Liver (tissue), 9 donors: ENCODE data around the gene POPDC3. TPM values are rescaled to one million over a fixed set of nuclear protein-coding genes. Genes with fewer than 3 reads are reported as not detected.
"Not testable (repeated sequence)": the region's sequence is repeated elsewhere in the genome, so short reads cannot be mapped to it uniquely, and the experiment has no call there.

Experiments
- DNase-seq: peaks from one replicate; pipeline ENCODE4 v3.0.0-alpha.2; 2017; ENCODE audit warnings: low spot score
- H3K27ac ChIP-seq, 2 donors: one replicate each; pipeline ENCODE4 v1.7.0; 2013; ENCODE audit warnings: inconsistent platforms in 2 of 2, low read length in 2 of 2, control low read depth in 1 of 2, low read depth in 1 of 2, mild to moderate bottlenecking in 1 of 2
- H3K27me3 ChIP-seq, 4 donors: one replicate each; pipeline versions ENCODE4 v1.6.1 to v1.7.0; 2013; ENCODE audit warnings: low read length in 3 of 4, inconsistent platforms in 1 of 4, mild to moderate bottlenecking in 1 of 4, moderate library complexity in 1 of 4; ENCODE audit not compliant: control insufficient read depth in 4 of 4, insufficient read depth in 4 of 4
- H3K36me3 ChIP-seq, 4 donors: one replicate each; pipeline versions ENCODE4 v1.6.1 to v1.7.0; 2013; ENCODE audit warnings: low read length in 3 of 4, mild to moderate bottlenecking in 3 of 4, low read depth in 1 of 4, moderate library complexity in 1 of 4; ENCODE audit not compliant: control insufficient read depth in 4 of 4, insufficient read depth in 3 of 4
- H3K4me1 ChIP-seq, 4 donors: one replicate each; pipeline versions ENCODE4 v1.6.1 to v1.7.0; 2013; ENCODE audit warnings: low read length in 3 of 4, mild to moderate bottlenecking in 3 of 4, moderate library complexity in 1 of 4; ENCODE audit not compliant: control insufficient read depth in 4 of 4, insufficient read depth in 4 of 4
- H3K4me3 ChIP-seq, 3 donors: one replicate each; pipeline versions ENCODE4 v1.6.1 to v1.7.0; 2013; ENCODE audit warnings: low read length in 3 of 3, control low read depth in 1 of 3, low read depth in 1 of 3, mild to moderate bottlenecking in 1 of 3
- H3K9ac ChIP-seq, 2 donors: one replicate each; pipeline ENCODE4 v1.7.0; 2013; ENCODE audit warnings: low read length in 2 of 2, mild to moderate bottlenecking in 2 of 2, moderate library complexity in 2 of 2, control low read depth in 1 of 2, low read depth in 1 of 2
- H3K9me3 ChIP-seq, 4 donors: one replicate each; pipeline versions ENCODE4 v1.6.1 to v1.7.0; 2013; ENCODE audit warnings: low read length in 3 of 4; ENCODE audit not compliant: control insufficient read depth in 4 of 4
- EGR1 ChIP-seq, 2 donors: IDR thresholded peaks; 2 replicates each; pipeline ENCODE4 v1.6.1; 2016 to 2018; ENCODE audit warnings: antibody characterized with exemption in 2 of 2, low read depth in 2 of 2
- FOXA1 ChIP-seq: IDR thresholded peaks from 2 replicates; pipeline ENCODE4 v1.6.1; 2016; ENCODE audit warnings: antibody characterized with exemption
- FOXA2 ChIP-seq: IDR thresholded peaks from 2 replicates; pipeline ENCODE4 v1.6.1; 2016; ENCODE audit warnings: antibody characterized with exemption
- GABPA ChIP-seq, 2 donors: IDR thresholded peaks in 1 of 2; conservative IDR thresholded peaks in 1 of 2; 2 replicates each; pipeline ENCODE4 v1.6.1; 2016; ENCODE audit warnings: antibody characterized with exemption in 2 of 2, mild to moderate bottlenecking in 1 of 2, moderate library complexity in 1 of 2
- HNF4G ChIP-seq: IDR thresholded peaks from 2 replicates; pipeline ENCODE4 v1.6.1; 2016; ENCODE audit warnings: antibody characterized with exemption
- JUND ChIP-seq, 2 donors: IDR thresholded peaks; 2 replicates each; pipeline ENCODE4 v1.6.1; 2016; ENCODE audit warnings: antibody characterized with exemption in 2 of 2
- NR2F2 ChIP-seq: IDR thresholded peaks from 2 replicates; pipeline ENCODE4 v1.6.1; 2016; ENCODE audit warnings: antibody characterized with exemption
- RAD21 ChIP-seq, 2 donors: IDR thresholded peaks; 2 replicates each; pipeline ENCODE4 v1.6.1; 2016; ENCODE audit warnings: antibody characterized with exemption in 2 of 2, mild to moderate bottlenecking in 2 of 2
- TAF1 ChIP-seq: conservative IDR thresholded peaks from 2 replicates; pipeline ENCODE4 v1.6.1; 2016; ENCODE audit warnings: antibody characterized with exemption, mild to moderate bottlenecking
- YY1 ChIP-seq: IDR thresholded peaks from 2 replicates; pipeline ENCODE4 v1.6.1; 2016; ENCODE audit warnings: antibody characterized with exemption, mild to moderate bottlenecking
- WGBS: extraction: QIAGEN DNeasy Blood & Tissue Kit; methylation state at CpG from one replicate; pipeline ENCODE4 v1.1.7; 2013; 5-methylcytosine and 5-hydroxymethylcytosine counted together
- polyA plus RNA-seq, 2 donors: library from polyadenylated mRNA; stranded (reverse) in 1 of 2; unstranded in 1 of 2; fragments of 200-250 nt in 1 of 2; fragments of >200 nt in 1 of 2; fragmentation: Nextera tagmentation in 1 of 2; extraction: Ambion mirVana in 1 of 2; gene quantifications; one replicate each; pipeline versions ENCODE4 v1.2.1 to v1.2.3, GENCODE V29; 2013 to 2015
- total RNA-seq, 2 donors: library from RNA; depleted of rRNA; stranded (reverse); fragments of >200 nt; gene quantifications; one replicate each; pipeline ENCODE4 v1.2.3, GENCODE V29; 2014
- TF ChIP-seq, protein P1 (sequence below): IDR thresholded peaks from 2 replicates; pipeline ENCODE4 v1.6.1; 2016; ENCODE audit warnings: antibody characterized with exemption
- TF ChIP-seq, protein P2 (sequence below): IDR thresholded peaks from 2 replicates; pipeline ENCODE4 v1.6.1; 2016; ENCODE audit warnings: antibody characterized with exemption
- TF ChIP-seq, protein P3 (sequence below): IDR thresholded peaks from 2 replicates; pipeline ENCODE4 v1.6.1; 2016; ENCODE audit warnings: antibody characterized with exemption
- donor health status: healthy.
- donor health status: healthy.
- donor health status: healthy.
- donor health status: healthy.
- donor health status: healthy.

POPDC3 gene
- total and polyA plus RNA-seq, 4 donors: not detected

DNA sequence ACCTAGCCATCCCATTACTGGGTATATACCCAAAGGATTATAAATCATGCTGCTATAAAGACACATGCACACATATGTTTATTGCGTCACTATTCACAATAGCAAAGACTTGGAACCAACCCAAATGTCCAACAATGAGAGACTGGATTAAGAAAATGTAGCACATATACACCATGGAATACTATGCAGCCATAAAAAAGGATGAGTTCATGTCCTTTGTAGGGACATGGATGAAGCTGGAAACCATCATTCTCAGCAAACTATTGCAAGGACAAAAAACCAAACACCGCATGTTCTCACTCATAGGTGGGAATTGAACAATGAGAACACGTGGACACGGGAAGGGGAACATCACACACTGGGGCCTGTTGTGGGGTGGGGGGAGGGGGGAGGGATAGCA lies 7.3 kb downstream of the POPDC3 start:
- 90% methylated on average over 4 of the region's 4 CpGs for WGBS
- not testable (repeated sequence) for H3K9me3 ChIP-seq, H3K27me3 ChIP-seq, DNase-seq, H3K36me3 ChIP-seq, H3K4me3 ChIP-seq, H3K9ac ChIP-seq, H3K27ac ChIP-seq, H3K4me1 ChIP-seq

DNA sequence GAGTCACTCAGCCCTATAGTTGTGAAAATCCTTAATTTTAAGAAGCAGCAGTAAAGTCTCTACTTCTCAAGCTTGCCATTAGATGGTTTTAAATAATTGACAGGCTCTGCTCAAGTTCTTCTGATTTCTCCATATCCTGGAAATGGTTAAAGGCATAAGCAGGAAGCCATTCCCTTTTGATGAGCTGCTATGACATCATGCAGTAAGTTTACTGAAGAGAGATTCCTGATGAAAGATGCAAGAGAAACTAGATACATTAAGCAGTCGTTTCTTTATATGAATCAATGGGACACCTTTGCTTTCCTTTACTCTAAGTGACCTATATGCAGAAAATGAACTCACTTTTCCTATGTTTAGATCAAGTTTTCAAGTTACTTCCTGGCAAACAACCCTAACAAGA lies 9.8 kb downstream of the POPDC3 start:
- Histone ChIP-seq H3K9ac (no peak overlapping the region), H3K4me3 (no peak overlapping the region), H3K27me3 (no peaks in the 10 kb centered on the region), H3K4me1 (no peaks in the 10 kb centered on the region), H3K27ac (no peak overlapping the region), H3K36me3 (no peaks in the 10 kb centered on the region), H3K9me3 (no peaks in the 10 kb centered on the region)
- 0% methylated on average over 1 of the region's 1 CpG for WGBS
- TF ChIP-seq, protein P1, sequence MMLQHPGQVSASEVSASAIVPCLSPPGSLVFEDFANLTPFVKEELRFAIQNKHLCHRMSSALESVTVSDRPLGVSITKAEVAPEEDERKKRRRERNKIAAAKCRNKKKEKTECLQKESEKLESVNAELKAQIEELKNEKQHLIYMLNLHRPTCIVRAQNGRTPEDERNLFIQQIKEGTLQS: no peak
- TF ChIP-seq YY1: no peak
- TF ChIP-seq TAF1: no peak
- no peak for TF ChIP-seq HNF4G
- no peak for TF ChIP-seq EGR1 (IDR thresholded peaks at IDR 0.05; ENCODE audit: low read depth in 2 of 2)
- TF ChIP-seq, protein P2, sequence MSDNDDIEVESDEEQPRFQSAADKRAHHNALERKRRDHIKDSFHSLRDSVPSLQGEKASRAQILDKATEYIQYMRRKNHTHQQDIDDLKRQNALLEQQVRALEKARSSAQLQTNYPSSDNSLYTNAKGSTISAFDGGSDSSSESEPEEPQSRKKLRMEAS: no peak
- no peak for TF ChIP-seq JUND (IDR thresholded peaks at IDR 0.05)
- no peak for DNase-seq

DNA sequence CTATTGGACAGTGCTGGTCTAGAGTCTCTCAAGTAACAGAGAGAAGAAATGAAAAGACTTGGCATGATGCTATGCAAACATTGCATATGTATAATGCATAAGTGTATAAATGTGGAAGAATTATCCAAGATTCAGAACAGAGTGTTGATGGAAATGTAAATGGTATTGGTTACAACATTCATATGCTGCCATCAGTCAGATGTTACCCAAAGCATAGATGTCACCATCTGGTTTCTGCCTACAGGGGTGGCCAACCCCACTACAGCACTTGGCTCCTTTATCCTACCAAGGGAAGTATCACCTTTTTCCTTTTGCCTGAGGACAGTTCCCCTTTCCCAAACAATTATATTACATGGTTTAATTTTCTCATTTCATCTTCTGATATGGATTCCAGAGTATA lies 11.9 kb downstream of the POPDC3 start:
- no peak overlapping the region for H3K4me3 ChIP-seq
- DNase-seq: no peak
- no peaks in the 10 kb centered on the region for H3K27me3 ChIP-seq
- H3K27ac ChIP-seq: no peak overlapping the region
- TF ChIP-seq FOXA2 (no peak), TAF1 (no peak), NR2F2 (no peak), HNF4G (no peak), EGR1 (IDR thresholded peaks at IDR 0.05; ENCODE audit: low read depth in 2 of 2) (no peak), GABPA (IDR thresholded peaks at IDR 0.05 in 1 of 2, conservative IDR thresholded peaks at IDR 0.05 in 1 of 2) (no peak), RAD21 (IDR thresholded peaks at IDR 0.05) (no peak), FOXA1 (no peak), JUND (IDR thresholded peaks at IDR 0.05) (no peak)
- TF ChIP-seq, protein P2: no peak
- TF ChIP-seq, protein P3, sequence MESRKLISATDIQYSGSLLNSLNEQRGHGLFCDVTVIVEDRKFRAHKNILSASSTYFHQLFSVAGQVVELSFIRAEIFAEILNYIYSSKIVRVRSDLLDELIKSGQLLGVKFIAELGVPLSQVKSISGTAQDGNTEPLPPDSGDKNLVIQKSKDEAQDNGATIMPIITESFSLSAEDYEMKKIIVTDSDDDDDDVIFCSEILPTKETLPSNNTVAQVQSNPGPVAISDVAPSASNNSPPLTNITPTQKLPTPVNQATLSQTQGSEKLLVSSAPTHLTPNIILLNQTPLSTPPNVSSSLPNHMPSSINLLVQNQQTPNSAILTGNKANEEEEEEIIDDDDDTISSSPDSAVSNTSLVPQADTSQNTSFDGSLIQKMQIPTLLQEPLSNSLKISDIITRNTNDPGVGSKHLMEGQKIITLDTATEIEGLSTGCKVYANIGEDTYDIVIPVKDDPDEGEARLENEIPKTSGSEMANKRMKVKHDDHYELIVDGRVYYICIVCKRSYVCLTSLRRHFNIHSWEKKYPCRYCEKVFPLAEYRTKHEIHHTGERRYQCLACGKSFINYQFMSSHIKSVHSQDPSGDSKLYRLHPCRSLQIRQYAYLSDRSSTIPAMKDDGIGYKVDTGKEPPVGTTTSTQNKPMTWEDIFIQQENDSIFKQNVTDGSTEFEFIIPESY: no peak
- no peaks in the 10 kb centered on the region for H3K9me3 ChIP-seq
- H3K4me1 ChIP-seq: no peaks in the 10 kb centered on the region
- H3K36me3 ChIP-seq: no peaks in the 10 kb centered on the region
- H3K9ac ChIP-seq: no peak overlapping the region
